GM19023 (cell line): Measurements from ENCODE around the gene CH25H.
A peak's percentile ranks its signal among the peaks of the same experiment; 100 is the strongest.
"Not testable (repeated sequence)": the region's sequence is repeated elsewhere in the genome, so short reads cannot be mapped to it uniquely, and the experiment has no call there.

Source experiments
- ATAC-seq: cut with Tn5 transposase; IDR thresholded peaks from one replicate; pipeline ENCODE4 v1.9.1; 2021; ENCODE audit warnings: mild to moderate bottlenecking, moderate library complexity; ENCODE audit not compliant: unreplicated experiment

The CH25H gene, protein sequence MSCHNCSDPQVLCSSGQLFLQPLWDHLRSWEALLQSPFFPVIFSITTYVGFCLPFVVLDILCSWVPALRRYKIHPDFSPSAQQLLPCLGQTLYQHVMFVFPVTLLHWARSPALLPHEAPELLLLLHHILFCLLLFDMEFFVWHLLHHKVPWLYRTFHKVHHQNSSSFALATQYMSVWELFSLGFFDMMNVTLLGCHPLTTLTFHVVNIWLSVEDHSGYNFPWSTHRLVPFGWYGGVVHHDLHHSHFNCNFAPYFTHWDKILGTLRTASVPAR

DNA sequence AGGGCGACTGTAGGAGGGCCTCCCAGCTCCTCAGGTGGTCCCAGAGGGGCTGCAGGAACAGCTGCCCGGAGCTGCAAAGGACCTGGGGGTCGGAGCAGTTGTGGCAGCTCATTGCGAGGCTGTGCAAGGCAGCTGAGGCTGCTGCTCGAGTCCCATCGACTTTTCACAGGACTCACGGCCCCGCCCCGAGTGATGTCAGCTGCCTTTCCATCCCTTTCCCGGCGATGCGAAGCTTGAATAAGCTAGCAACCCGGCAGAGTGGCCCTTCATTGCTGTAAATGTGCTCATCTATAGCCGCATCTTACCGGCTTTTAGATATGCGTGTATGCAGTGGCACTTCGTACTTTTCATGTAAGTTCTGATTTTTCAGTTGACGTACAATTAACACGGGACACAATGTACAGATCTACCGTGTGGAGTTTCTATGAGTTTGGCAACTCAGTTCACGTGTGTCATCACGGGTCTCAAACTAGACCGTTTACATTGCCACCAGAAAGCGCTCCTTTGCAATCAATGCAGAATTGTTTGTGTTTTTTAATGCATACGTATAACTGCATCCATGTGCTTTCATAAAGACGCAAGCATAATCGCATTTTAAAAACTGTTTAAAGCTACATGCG lies at the start of gene CH25H:
Gene CH25H (minus strand): TSS at position 137 of the 620 bp plus-strand sequence. CDS start 25 bp downstream, at position 112.
- ATAC-seq: no peak

DNA sequence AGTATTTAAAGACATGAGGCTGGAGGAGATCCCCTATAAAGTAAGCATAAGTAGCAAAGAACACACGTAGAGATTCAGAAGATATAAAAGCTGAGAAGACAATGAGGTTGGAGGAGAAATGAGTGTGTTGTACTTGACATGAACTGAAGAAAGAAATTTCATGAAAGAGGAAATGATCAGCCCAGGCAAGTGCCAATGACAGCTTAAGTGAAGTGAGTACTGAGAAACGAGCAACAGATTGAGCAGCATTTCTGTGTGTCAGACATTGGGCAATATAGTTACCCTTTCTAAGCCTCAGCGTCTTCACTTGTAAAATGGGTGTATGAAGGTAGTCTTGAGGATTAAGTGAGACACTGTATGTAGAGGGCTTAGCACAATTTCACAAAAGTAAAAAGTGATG lies 49.2 kb upstream of the CH25H start:
- ATAC-seq: no peak

DNA sequence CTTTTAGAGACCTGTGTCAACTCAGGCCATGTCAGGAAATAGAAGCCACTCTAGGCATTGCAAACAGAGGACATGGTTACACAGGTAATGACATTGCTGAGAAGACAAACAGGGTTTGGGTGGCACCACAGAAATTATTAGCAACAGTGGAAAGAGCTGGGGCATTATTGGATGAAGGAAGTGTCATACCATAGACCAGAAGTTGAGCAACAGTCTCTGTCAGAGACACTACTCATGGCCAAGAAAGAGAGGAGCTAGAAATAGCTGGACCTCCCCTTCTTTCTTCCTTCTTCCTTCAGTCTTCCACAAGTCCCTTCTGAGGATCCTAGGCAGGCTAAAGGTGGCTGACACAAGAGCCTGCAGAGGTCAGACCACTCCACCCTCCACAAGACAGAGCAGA lies 48.7 kb upstream of the CH25H start:
- ATAC-seq: no peak

DNA sequence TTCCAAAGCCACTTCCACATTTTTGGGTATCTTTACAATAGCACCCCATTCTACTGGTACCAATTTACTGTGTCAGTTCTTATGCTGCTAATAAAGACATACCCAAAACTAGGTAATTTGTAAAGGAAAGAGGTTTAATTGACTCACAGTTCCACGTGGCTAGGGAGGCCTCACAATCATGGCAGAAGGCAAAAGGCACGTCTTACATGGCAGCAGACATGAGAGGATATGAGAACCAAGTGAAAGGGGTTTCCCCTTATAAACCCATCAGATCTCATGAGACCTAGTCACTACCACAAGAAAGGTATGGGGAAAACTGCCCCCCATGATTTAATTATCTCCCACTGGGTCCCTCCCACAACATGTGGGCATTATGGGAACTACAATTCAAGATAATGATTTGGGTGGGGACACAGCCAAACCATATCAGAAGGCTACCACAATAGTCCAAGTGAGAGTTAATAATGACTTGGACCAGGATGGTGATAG lies 48.0 kb upstream of the CH25H start:
- not testable (repeated sequence) for ATAC-seq

DNA sequence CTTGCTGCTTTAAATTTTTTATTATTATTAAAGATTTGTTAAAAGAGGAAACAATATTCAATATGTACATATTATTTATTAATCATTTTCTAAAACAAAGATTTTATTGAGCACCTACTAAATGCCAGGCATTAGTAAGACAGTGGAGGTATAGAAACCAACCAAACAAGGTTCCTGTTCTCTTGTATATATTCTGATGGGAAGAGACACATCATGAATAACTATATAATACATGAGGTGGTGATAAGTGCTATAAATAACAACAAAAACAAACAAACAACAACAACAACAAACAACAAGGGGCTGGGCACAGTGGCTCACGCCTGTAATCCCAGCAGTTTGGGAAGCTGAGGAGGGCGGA lies 45.1 kb upstream of the CH25H start:
- ATAC-seq: no peak

DNA sequence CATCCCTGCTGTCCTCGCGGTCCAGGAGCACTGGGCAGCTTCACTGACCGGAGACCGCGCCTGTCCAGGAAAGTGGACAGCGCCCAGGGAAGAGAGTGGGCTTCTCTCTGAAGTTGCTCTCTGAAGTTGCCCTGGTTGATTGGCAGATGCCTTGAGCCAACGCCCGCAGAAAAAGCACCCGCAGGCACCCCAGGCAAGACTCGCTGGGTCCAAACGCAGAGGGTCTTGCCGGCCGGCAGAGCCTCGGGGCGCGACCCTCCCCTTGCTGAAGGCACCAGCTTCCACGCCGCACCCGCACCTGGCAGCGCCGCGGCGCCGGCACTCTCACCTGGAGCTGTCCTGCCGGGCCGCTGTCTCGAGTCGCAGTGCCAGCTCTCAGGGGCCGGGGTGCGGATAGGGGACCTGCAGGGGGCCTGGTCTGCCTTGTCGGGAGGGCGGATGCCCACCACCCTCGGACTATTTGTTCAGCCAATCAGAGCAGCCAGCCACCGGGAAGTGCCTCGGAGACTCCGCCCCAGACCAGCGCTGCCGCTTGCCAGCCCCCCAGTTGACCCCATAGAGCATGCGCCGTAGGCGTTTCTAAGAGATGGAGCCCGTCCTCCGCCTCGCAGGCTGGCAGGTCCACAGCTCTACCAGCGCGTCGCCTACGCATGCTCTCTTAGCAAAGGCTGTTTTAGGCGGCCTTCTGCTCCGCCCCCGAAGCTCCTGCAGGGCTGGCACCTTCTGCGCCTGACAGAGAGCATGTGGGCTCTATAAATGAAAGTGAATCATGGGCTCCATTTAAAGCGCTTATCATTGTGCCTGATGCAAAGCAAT lies 44.5 kb upstream of the CH25H start, which contains the start of gene LIPA:
Gene LIPA (minus strand): TSS at position 367 of the 816 bp plus-strand sequence. CDS start 4,127 bp downstream, outside the sequence.
- peak; percentile 96 for ATAC-seq

DNA sequence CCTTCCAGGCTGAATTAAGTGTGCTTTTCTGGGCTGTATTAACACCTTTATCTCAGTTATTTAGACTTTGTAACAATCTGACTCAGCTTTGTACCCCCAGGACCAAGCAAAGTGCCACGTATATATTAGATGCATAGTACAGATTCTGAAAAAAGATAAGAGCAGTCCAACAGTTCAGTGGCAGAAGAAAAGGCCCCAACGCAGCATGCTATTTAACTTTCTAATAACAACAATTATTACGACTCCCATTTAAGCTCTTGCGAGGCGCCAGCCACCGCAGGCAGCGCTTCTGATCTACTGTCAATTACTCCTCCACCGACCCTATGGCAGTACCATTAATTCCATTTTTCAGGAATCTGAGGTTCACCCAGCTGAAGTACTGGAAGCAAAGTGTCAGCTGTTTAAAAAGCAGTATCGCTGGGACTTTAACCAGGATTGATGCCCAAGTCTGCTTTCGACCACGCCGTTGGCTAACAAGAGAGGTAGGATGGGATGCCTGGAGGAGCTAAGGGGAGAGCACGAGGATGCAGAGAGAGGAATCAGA lies 43.8 kb upstream of the CH25H start:
- no peak for ATAC-seq

DNA sequence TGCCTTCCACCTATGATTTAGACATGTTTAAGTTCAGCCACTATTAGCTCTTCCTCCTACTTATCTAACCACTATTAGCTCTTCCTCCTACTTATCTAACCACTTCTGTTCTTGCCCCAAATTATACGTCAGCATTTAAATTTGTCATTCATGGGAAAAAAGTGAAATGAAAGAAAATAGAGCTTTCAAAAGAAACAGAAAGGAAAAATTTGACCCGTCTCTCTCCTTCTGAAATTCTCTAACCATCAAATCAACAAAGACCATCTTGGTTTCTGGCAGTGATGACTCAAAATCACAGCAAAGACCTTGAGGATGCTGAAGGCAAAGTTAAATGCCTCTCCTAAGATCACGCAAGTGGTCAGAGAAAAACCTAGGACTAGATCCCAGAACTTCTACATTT lies 41.9 kb upstream of the CH25H start:
- no peak for ATAC-seq

DNA sequence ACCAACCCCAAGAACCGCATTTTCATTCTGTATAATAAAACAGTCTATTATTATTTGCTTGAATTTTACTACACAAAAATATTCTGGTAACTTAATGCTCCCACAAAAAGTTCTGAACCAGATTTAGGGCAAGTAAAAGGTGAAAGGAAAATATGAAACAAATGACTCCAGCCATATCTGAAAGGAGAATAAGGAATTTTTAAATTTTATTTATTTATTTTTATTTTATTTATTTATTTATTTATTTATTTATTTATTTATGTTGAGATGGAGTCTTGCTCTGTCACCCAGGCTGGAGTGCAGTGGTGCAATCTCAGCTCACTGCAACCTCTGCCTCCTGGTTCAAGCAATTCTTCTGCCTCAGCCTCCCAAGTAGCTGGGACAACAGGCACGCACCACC lies 40.5 kb upstream of the CH25H start:
- ATAC-seq: not testable (repeated sequence)

DNA sequence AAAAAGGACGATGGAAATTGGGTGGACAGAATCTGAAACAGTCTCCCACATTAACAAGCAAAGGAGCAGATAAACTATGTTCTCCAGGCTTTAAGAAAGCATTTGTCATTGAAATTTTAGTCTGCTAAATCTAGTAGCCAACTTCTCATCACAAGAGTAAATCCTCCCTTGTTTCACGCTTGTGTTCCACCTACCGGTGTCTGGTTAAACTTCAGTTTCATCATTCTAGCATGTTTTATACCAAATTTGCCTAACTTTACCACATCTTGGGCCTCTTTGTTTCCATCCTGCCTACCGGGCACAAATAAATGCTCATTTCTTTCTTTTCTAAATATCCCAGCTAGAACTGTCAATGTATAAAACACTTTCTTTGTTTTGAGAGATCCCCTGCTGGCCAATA lies 38.7 kb upstream of the CH25H start:
- no peak for ATAC-seq

DNA sequence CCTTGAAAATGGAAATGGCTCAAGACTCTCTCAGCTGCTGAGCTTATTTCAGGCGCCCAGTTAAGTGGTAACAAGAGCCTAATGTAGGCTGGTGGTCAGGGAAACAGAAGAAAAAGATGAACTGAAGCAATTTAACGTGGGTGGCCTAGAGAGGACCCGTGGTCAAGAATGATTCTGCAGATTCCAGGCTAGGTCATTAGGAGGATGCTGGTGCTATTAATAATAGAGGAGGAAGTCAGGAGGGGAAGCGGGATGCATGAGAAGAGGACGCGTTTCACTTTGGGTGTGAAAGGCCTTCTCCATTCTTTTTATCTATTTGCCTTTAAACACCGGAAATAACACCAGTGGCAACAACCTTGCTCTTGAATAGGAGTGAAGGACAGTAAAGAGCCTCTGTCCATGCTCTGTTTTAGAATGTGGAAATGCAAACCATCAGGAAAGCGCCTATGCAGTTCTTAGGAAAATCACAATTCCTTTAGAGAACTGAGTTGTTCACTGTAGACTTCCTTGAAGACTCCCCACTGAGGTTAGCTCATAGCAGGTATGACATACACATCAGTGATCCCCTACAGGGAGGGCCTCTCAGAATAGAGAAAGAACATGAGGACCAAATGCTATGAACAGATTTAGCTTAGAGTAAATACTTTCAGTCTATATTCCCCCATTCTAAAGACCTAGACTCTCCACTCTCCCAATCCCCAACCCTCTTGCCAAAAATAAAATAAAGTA lies 35.9 kb upstream of the CH25H start:
- ATAC-seq: no peak

DNA sequence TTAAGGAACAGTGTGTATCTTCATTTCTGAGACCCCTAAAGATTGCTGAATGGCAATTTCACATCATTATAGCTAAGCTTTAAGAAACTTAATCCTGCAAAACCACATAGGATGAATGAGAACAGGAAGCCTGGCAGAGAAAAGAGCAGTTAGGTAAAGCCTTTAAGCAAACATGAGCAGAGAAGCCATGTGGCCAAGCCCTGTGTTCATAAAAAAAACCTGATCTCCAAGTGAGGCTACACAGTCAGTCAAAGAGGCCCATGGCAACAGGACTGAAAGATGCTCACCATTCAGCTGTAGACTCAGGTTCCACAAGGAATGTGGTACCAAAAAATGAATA lies 35.2 kb upstream of the CH25H start:
- no peak for ATAC-seq

DNA sequence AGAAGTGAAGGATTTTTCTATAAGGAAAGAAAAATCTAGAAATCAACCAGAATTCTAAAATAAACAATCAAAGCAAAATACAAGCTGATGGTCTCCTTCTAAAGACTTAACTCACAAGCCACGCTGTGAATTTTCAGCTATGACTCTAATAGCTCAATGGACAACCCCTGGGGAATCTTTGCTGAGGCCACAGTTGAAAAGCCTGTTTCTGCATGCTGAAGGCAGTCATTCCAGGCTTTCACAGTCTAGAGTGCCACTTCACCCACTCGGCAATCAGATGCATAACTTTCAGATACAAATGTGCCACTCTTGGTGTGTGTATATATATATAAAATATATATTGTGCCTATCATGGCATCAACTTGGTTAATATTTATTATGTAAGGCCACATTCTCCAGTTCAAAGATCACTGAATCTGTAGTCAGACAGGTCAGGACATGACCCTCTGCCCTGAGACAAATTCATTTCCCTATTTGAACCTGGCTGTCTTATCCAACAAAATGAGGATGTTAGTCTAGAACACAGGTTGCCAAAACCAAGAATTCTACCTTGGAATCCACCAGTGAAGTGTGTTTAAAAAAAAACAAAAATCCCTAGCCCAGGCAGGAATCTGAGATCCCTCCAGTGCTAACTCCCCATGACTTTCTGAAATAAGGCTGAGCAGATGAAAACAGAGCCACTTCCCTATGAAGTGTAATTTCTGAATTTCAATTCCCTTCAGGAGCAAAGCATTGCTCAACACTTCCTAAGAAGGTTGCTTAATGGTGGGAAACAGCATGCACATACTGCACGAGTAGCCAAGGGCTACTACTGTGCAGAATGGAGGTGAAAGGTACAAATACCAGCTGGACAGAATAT lies 34.6 kb upstream of the CH25H start:
- peak; percentile 45 for ATAC-seq

DNA sequence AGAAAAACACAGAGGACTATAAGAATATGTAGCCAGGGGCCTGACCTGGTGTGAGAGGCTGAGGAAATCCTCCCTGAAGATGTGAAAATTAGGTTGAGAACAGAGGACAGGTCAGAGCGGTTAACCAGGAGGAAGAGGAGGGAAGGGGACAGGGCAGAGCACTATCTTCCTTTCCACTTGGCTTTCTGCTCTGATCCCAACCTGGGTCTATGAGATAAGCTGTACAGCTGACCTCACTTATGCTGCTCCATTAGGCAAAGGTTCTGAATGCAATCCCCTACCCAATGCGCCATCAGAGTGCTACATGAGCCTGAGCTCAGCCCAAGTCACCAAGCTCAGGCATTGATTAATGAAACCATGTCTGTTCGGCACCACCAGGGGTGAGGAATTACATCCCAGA lies 33.9 kb upstream of the CH25H start:
- no peak for ATAC-seq

DNA sequence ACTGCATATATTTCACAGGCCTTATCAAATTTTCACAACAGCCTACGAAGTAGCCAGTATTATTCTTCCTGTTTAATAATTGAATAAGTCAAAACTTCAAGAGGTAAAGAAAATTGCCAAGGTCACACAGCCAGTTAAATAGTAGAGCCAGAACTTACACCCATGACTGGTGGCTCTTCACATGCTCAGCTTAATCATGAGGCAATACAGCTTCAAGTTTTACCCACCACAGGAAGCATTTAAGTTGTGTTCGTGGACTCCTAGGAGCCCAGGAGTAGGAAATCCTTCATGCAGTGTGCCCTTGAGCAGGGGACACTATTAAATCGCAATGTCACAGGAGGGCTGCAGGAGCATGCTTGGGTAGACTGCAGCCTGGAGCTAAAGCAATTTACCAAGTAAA lies 33.4 kb upstream of the CH25H start:
- no peak for ATAC-seq

DNA sequence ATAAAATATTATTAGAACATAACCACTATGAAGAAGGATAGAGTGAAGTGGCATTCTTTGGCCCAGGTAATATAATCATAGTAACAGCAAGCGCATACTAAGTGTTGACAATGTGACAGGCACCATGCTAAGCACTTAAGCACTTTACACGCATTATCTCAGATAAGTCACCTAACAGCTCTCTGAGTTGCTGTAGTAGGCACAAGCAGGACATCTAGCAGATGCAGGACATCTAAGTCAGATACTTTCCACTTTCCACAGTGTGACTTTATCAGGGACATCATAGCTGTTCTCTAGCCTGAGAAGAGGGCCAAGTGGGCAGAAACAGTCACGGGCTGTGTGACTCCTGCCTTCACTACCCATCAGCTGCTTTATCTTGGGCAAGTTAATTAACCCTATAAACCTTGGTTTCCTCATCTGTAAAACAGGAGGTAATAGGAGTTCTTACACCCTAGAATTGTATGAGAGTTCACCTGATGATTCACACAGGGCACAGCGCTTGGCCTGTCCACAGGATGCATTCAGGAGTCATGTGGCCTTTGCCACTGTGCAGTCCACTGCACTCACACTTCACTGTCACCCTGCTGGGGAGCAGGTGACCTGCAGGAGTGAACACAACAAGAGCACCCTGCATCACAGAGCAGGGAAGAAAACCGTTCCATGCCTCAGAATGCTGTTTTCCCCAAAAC lies 32.0 kb upstream of the CH25H start:
- no peak for ATAC-seq

DNA sequence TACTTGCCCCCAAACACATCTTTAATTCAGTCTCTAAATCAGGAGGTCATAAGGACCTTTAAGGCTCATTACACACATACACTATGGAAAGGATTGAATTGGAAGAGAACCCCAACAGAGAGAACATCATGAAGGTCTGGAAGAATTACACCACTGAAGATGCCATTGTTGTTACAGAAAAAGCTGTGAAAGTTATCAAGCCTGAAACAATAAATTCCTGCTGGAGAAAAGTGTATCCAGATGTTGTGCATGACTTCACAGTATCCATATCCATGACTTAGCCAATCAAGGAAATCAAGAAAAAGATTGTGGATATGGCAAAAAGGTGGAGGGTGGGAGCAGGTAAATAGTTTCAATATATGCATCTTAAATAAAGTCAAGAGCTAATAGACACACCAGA lies 30.7 kb upstream of the CH25H start:
- ATAC-seq: no peak

DNA sequence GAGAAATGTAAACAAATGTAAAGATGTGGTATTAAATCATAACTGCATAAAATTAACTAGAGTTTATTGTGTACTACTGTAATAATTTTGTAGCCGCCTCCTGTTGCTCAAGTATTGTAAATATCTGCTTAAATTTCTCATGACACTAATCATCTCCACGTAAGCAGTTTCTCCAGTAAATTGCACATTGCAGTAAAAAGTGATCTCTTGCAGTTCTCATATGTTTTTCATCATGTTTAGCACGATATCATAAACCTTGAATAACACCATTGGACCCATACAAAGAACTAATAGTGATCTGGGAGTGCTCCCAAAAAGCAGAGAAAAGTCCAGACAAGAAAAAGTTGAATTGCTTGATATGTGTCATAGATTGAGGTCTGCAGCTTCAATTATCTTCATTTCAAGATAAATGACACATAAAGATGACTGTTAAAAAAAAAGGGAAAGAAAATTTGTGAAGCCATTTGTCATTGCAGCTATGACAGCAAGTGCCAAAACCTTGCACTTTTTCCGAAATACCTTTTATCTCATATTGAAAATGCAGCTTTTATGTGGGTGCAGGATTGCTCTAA lies 29.2 kb upstream of the CH25H start:
- ATAC-seq: no peak
